ENCODE data around the gene GOLGA8N.

DNA sequence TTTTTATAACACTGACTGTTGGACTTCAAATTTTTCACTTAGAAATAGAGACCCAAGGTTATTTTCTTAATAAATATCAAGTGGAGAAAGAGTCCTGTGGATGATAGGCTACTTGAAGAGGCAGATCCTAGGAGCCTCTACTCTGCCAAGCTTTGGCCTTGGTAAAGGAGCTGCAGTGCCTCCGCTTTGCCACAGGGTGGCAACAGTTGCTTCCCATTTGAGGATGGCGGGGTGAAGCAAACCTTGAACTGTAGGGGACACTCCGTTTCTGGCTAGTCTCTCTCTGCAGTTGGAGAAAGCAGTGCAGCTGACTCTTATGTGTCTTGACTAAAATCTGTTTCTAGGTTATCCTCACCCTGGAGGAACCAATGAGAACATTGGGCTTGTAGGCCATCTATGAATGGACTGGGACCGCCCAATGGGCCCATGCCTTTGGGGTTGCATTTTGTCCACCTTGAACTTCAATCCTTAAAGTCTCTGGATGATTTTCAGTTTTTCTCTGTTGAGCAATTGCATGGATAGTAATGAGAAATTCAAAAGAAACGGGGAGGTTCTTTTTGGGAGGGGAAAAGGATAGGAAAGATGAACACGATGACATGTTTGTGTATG, 58.1 kb downstream of the GOLGA8N start:
- no peak for TF ChIP-seq EZH2 (IDR thresholded peaks at IDR 0.05)
- TF ChIP-seq POLR2AphosphoS5 (IDR thresholded peaks at IDR 0.05; ENCODE audit: borderline replicate concordance, low read depth, low read length): no peak
